Mesenchymal stem cell (in vitro differentiated cells and primary cell): ENCODE data around the gene IFIT5.

Source experiments
- DNase-seq: peaks from one replicate; pipeline ENCODE4 v3.0.0-alpha.2; 2013
- H2AFZ ChIP-seq: one replicate; pipeline ENCODE4 v1.6.1; 2013; ENCODE audit warnings: low read depth, mild to moderate bottlenecking, control low read depth, inconsistent platforms, low read length, moderate library complexity
- H2AK5ac ChIP-seq: 2 replicates; pipeline ENCODE4 v1.6.1; 2013; ENCODE audit warnings: low read length, moderate library complexity, mild to moderate bottlenecking, inconsistent platforms; ENCODE audit not compliant: severe bottlenecking
- H2BK120ac ChIP-seq: one replicate; pipeline ENCODE4 v1.6.1; 2013; ENCODE audit warnings: low read depth, mild to moderate bottlenecking, inconsistent platforms, low read length, moderate library complexity
- H2BK12ac ChIP-seq, 2 experiments: one replicate each; pipeline ENCODE4 v1.6.1; 2013; ENCODE audit warnings: inconsistent platforms in 2 of 2, low read length in 2 of 2, mild to moderate bottlenecking in 2 of 2, moderate library complexity in 2 of 2, control low read depth in 1 of 2
- H2BK15ac ChIP-seq: one replicate; pipeline ENCODE4 v1.6.1; 2013; ENCODE audit warnings: mild to moderate bottlenecking, low read depth, inconsistent platforms; ENCODE audit not compliant: poor library complexity, severe bottlenecking
- H2BK5ac ChIP-seq: 2 replicates; pipeline ENCODE4 v1.6.1; 2013; ENCODE audit warnings: low read depth, mild to moderate bottlenecking, low read length, control low read depth, inconsistent platforms; ENCODE audit not compliant: poor library complexity, severe bottlenecking
- H3K14ac ChIP-seq, 2 experiments: one replicate each; pipeline ENCODE4 v1.6.1; 2013; ENCODE audit warnings: inconsistent platforms in 2 of 2, low read length in 2 of 2, control low read depth in 1 of 2, mild to moderate bottlenecking in 1 of 2, moderate library complexity in 1 of 2
- H3K18ac ChIP-seq, 2 experiments: one replicate each; pipeline ENCODE4 v1.6.1; 2013; ENCODE audit warnings: inconsistent platforms in 2 of 2, low read length in 2 of 2, control low read depth in 1 of 2, low read depth in 1 of 2, mild to moderate bottlenecking in 1 of 2
- H3K23ac ChIP-seq, 2 experiments: one replicate each; pipeline ENCODE4 v1.6.1; 2013; ENCODE audit warnings: inconsistent platforms in 2 of 2, low read length in 2 of 2, mild to moderate bottlenecking in 2 of 2, moderate library complexity in 2 of 2, control low read depth in 1 of 2
- H3K27ac ChIP-seq: 2 replicates; pipeline ENCODE4 v1.5.1; 2013; ENCODE audit warnings: mild to moderate bottlenecking, moderate library complexity, low read length, control low read depth, inconsistent platforms; ENCODE audit not compliant: poor library complexity, severe bottlenecking
- H3K27me3 ChIP-seq, 2 experiments: 2 replicates each; pipeline versions ENCODE4 v1.6.1 to v1.7.0; 2013; ENCODE audit warnings: low read length in 2 of 2, mild to moderate bottlenecking in 2 of 2, moderate library complexity in 2 of 2, control low read depth in 1 of 2, inconsistent platforms in 1 of 2; ENCODE audit not compliant: control insufficient read depth in 1 of 2, insufficient read depth in 1 of 2
- H3K36me3 ChIP-seq, 2 experiments: 2 replicates each; pipeline versions ENCODE4 v1.6.1 to v1.7.0; 2013; ENCODE audit warnings: low read length in 2 of 2, control low read depth in 1 of 2, inconsistent platforms in 1 of 2, low read depth in 1 of 2, mild to moderate bottlenecking in 1 of 2; ENCODE audit not compliant: insufficient read depth in 2 of 2, control insufficient read depth in 1 of 2
- H3K4ac ChIP-seq, 2 experiments: one replicate each; pipeline ENCODE4 v1.6.1; 2013; ENCODE audit warnings: inconsistent platforms in 2 of 2, low read length in 2 of 2, mild to moderate bottlenecking in 2 of 2, moderate library complexity in 2 of 2, control low read depth in 1 of 2, low read depth in 1 of 2
- H3K4me1 ChIP-seq: 2 replicates; pipeline ENCODE4 v1.6.1; 2013; ENCODE audit warnings: low read depth, low read length, control low read depth; ENCODE audit not compliant: control insufficient read depth, insufficient read depth
- H3K4me2 ChIP-seq: 2 replicates; pipeline ENCODE4 v1.6.1; 2013; ENCODE audit warnings: low read length, mild to moderate bottlenecking, inconsistent platforms; ENCODE audit not compliant: poor library complexity, severe bottlenecking
- H3K4me3 ChIP-seq, 2 experiments: 2 replicates each; pipeline versions ENCODE4 v1.5.1 to v1.7.0; 2013; ENCODE audit warnings: low read length in 2 of 2, mild to moderate bottlenecking in 2 of 2, control low read depth in 1 of 2, low read depth in 1 of 2; ENCODE audit not compliant: insufficient read depth in 1 of 2
- H3K79me1 ChIP-seq: replicated peaks from 2 replicates; pipeline ENCODE4 v1.6.1; 2013; ENCODE audit warnings: mild to moderate bottlenecking, control low read depth, low read length, inconsistent platforms; ENCODE audit not compliant: poor library complexity, severe bottlenecking
- H3K9ac ChIP-seq: 2 replicates; pipeline ENCODE4 v1.7.0; 2013; ENCODE audit warnings: mild to moderate bottlenecking, low read length, moderate library complexity
- H3K9me3 ChIP-seq: 2 replicates; pipeline ENCODE4 v1.7.0; 2013; ENCODE audit warnings: mild to moderate bottlenecking, low read length; ENCODE audit not compliant: control insufficient read depth
- H4K8ac ChIP-seq: one replicate; pipeline ENCODE4 v1.6.1; 2013; ENCODE audit warnings: inconsistent platforms, mild to moderate bottlenecking, low read length, moderate library complexity
- H4K91ac ChIP-seq: one replicate; pipeline ENCODE4 v1.6.1; 2013; ENCODE audit warnings: mild to moderate bottlenecking, low read length, inconsistent platforms
- WGBS: methylation state at CpG from one replicate; pipeline ENCODE4 v1.1.7; 2013; ENCODE audit warnings: mixed read lengths; 5-methylcytosine and 5-hydroxymethylcytosine counted together

IFIT5 gene

DNA sequence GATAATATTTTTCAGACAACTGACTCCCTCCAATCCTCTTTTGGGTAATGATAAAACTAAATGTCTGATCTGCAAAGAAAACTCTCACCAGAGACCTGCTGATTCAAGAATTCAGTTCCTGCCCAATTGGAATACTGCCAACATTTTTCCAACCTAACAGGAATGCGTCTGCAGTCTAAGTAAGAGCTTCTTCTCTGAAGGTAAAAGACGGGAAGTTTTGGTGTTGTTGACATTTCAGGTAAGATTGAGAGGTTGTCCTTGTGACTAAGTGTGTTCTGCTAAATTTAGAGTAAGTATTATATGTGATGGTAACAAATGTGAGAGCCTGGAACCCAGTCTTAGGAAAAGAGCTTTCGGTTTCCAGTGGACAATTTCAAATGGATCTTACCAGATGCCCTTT lies 17.6 kb downstream of the IFIT5 start:
- Histone ChIP-seq H3K18ac (no peak overlapping the region), H2AK5ac (no peak overlapping the region), H4K91ac (no peak overlapping the region), H3K23ac (no peak overlapping the region), H3K4ac (no peak overlapping the region), H3K27me3 (no peaks in the 10 kb centered on the region), H2BK15ac (no peak overlapping the region), H2BK12ac (no peak overlapping the region), H3K4me2 (no peak overlapping the region), H3K79me1 (no peaks in the 10 kb centered on the region), H3K9me3 (no peaks in the 10 kb centered on the region), H4K8ac (no peak overlapping the region), H3K4me1 (peaks cover 7% of the 10 kb centered on the region), H3K36me3 (no peaks in the 10 kb centered on the region), H2AFZ (no peak overlapping the region), H3K9ac (no peak overlapping the region), H2BK5ac (no peak overlapping the region), H3K27ac (peak overlapping the region; percentile 66), H2BK120ac (no peak overlapping the region), H3K14ac (no peak overlapping the region), H3K4me3 (no peak overlapping the region)
- peak; percentile 41 for DNase-seq
- 65% methylated on average over 3 of the region's 3 CpGs for WGBS

- Histone ChIP-seq H3K18ac (peak overlapping the region in 1 of 2 experiments; percentile 18), H3K9ac (no peak overlapping the region), H4K8ac (no peak overlapping the region), H3K27me3 (no peaks in the 10 kb centered on the region), H2AFZ (no peak overlapping the region), H3K79me1 (no peaks in the 10 kb centered on the region), H2BK5ac (no peak overlapping the region), H3K4me3 (no peak overlapping the region), H3K36me3 (no peaks in the 10 kb centered on the region), H3K9me3 (no peaks in the 10 kb centered on the region), H3K4me2 (no peak overlapping the region), H3K27ac (no peak overlapping the region), H2BK12ac (peak overlapping the region in 1 of 2 experiments; percentile 87), H2BK15ac (no peak overlapping the region), H4K91ac (no peak overlapping the region), H2AK5ac (peak overlapping the region; percentile 46), H3K14ac (no peak overlapping the region), H3K4me1 (no peaks in the 10 kb centered on the region), H3K4ac (no peak overlapping the region), H3K23ac (no peak overlapping the region), H2BK120ac (no peak overlapping the region)
- peak; percentile 57 for DNase-seq
- WGBS, result 52% methylated on average over 4 of the region's 4 CpGs
Measured at GRCh38 chr10:89438525-89438924, 24.2 kb downstream of the IFIT5 start.

DNA sequence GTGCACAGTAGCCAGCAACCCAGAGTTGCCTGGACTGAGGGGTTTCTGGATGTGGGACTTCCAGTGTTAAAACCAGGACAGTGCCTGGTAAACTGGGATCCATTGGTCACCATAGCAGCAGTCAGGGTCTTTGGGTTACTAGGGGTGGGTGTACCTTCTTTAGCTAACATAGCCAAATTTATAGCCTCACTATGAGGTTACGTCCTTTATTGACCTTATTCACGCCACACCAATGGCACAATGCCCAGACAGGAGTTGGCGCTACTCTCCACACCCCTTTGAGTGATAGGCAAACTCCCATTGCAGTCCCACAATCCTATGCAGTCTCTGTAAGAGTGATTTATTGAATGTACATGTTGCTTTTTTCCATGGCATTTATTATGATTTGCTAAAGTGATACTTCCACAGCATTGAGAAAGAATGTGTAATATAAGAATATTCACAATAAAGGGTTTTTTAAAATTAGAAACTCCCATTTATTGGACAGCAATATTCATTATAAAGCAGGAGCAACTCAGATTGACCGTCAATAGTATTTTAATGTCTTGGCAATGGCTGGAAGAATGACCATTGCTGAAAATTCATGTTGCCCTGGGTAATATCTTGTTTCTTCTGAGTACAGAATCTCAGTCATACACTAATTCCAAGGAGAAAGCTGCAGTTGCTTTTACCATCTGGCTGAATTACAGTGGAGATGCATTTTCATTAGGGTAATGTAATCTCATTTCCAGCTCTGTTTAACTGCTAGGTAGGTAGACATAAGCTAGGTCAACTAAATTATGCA lies 26.1 kb downstream of the IFIT5 start:
- Histone ChIP-seq H3K27me3 (no peaks in the 10 kb centered on the region), H3K9me3 (no peaks in the 10 kb centered on the region), H3K27ac (no peak overlapping the region), H3K23ac (no peak overlapping the region), H3K9ac (no peak overlapping the region), H3K4me2 (no peak overlapping the region), H3K18ac (no peak overlapping the region), H3K36me3 (no peaks in the 10 kb centered on the region), H3K14ac (no peak overlapping the region), H3K4me3 (no peak overlapping the region), H2BK5ac (no peak overlapping the region), H2AK5ac (no peak overlapping the region), H2BK120ac (no peak overlapping the region), H2BK15ac (no peak overlapping the region), H2AFZ (no peak overlapping the region), H4K91ac (no peak overlapping the region), H4K8ac (no peak overlapping the region), H2BK12ac (peak overlapping the region in 1 of 2 experiments; percentile 13), H3K4me1 (no peaks in the 10 kb centered on the region), H3K4ac (no peak overlapping the region), H3K79me1 (no peaks in the 10 kb centered on the region)
- 100% methylated on average over 4 of the region's 4 CpGs for WGBS
- DNase-seq, result no peak

- no peaks in the 10 kb centered on the region for H3K27me3 ChIP-seq
- H3K9ac ChIP-seq, result no peak overlapping the region
- no peak for DNase-seq
- no peak overlapping the region for H3K4me2 ChIP-seq
- H3K27ac ChIP-seq, result no peak overlapping the region
- H2BK120ac ChIP-seq, result no peak overlapping the region
- no peak overlapping the region for H3K18ac ChIP-seq
- H2AK5ac ChIP-seq, result no peak overlapping the region
- no peaks in the 10 kb centered on the region for H3K4me1 ChIP-seq
- no peak overlapping the region for H3K14ac ChIP-seq
- no peak overlapping the region for H4K91ac ChIP-seq
- no peaks in the 10 kb centered on the region for H3K36me3 ChIP-seq
- H2BK15ac ChIP-seq, result no peak overlapping the region
- H3K79me1 ChIP-seq, result no peaks in the 10 kb centered on the region
- H3K4ac ChIP-seq, result no peak overlapping the region
- no peak overlapping the region for H4K8ac ChIP-seq
- no peak overlapping the region for H2AFZ ChIP-seq
- no peaks in the 10 kb centered on the region for H3K9me3 ChIP-seq
- WGBS, result no CpG with 5 or more reads among the region's 1 CpG
- H2BK12ac ChIP-seq, result no peak overlapping the region
- no peak overlapping the region for H3K4me3 ChIP-seq
- no peak overlapping the region for H2BK5ac ChIP-seq
- no peak overlapping the region for H3K23ac ChIP-seq
Measured at GRCh38 chr10:89442289-89442688, 27.9 kb downstream of the IFIT5 start.
